Activated naive CD4-positive, alpha-beta T cell treated with anti-CD3 and anti-CD28 coated beads, Interleukin-2, amount 50 U/mL, for 72 hours (primary cell): ENCODE results near the gene NRM. TPM values are rescaled to one million over a fixed set of nuclear protein-coding genes. Genes with fewer than 3 reads are reported as not detected.

Source experiments
- total RNA-seq, 2 donors: library from RNA; stranded (reverse); gene quantifications; one replicate each; pipeline ENCODE4 v1.2.3, GENCODE V29; 2022

The NRM gene
- total RNA-seq, 2 donors from 2014 or later, result 35.7 to 53.5 TPM

Other genes with a start within 250 kb of the NRM start
- gene HLA-E, start 201.5 kb downstream of the NRM start, total RNA-seq, result 100 to 1,000 TPM; 493 to 574 TPM
- 100 to 1,000 TPM; 107 to 139 TPM for gene GNL1, start 134.5 kb downstream of the NRM start, total RNA-seq
- 10 to 100 TPM; 19.8 to 27.4 TPM for gene PRR3, start 133.7 kb downstream of the NRM start, total RNA-seq
- 10 to 100 TPM; 84.7 to 91.3 TPM for gene ABCF1, start 119.5 kb downstream of the NRM start, total RNA-seq
- gene PPP1R10, start 73.7 kb downstream of the NRM start, total RNA-seq, result 10 to 100 TPM; 92.1 to 96.8 TPM
- 100 to 1,000 TPM in 1 of 2 donors, 10 to 100 TPM in 1; 99.8 to 100 TPM for gene MRPS18B, start 73.1 kb downstream of the NRM start, total RNA-seq
- gene ATAT1, start 64.1 kb downstream of the NRM start, total RNA-seq, result 10 to 100 TPM; 14.5 to 15.1 TPM
- 10 to 100 TPM; 20.5 to 81.5 TPM for gene C6orf136, start 43.9 kb downstream of the NRM start, total RNA-seq
- 10 to 100 TPM; 31.7 to 37.5 TPM for gene DHX16, start 18.0 kb downstream of the NRM start, total RNA-seq
- 100 to 1,000 TPM; 184 to 274 TPM for gene PPP1R18, start 4.3 kb downstream of the NRM start, total RNA-seq
- gene MDC1, start 26.3 kb upstream of the NRM start, total RNA-seq, result 100 to 1,000 TPM in 1 of 2 donors, 10 to 100 TPM in 1; 84.2 to 127 TPM
- gene TUBB, start 29.4 kb upstream of the NRM start, total RNA-seq, result 1,000 to 10,000 TPM; 1,507 to 1,783 TPM
- gene FLOT1, start 51.7 kb upstream of the NRM start, total RNA-seq, result 100 to 1,000 TPM; 194 to 219 TPM
- 100 to 1,000 TPM in 1 of 2 donors, 10 to 100 TPM in 1; 70.0 to 279 TPM for gene IER3, start 53.6 kb upstream of the NRM start, total RNA-seq
- gene DDR1, start 193.5 kb upstream of the NRM start, total RNA-seq, result 10 to 100 TPM; 15.2 to 20.7 TPM
- gene GTF2H4, start 217.2 kb upstream of the NRM start, total RNA-seq, result 10 to 100 TPM; 27.6 to 44.9 TPM
- 10 to 100 TPM; 55.1 to 55.7 TPM for gene VARS2, start 223.3 kb upstream of the NRM start, total RNA-seq
- gene SFTA2, start 241.2 kb upstream of the NRM start, total RNA-seq, result not detected
- not detected for gene MUCL3, start 250.0 kb upstream of the NRM start, total RNA-seq